Stimulated activated CD8-positive, alpha-beta memory T cell treated with anti-CD3 and anti-CD28 coated beads, Interleukin-15, amount 100 ng/mL, for 1 hour (primary cell): ENCODE results near the gene JAML.

Experiments used
- DNase-seq: peaks from one replicate; pipeline ENCODE4 v3.0.0-alpha.2; 2020; ENCODE audit warnings: low read depth

The JAML gene

GRCh38 chr11:118145285-118146227 is 79.3 kb downstream of the JAML start:
- DNase-seq: peak; percentile 68

DNA sequence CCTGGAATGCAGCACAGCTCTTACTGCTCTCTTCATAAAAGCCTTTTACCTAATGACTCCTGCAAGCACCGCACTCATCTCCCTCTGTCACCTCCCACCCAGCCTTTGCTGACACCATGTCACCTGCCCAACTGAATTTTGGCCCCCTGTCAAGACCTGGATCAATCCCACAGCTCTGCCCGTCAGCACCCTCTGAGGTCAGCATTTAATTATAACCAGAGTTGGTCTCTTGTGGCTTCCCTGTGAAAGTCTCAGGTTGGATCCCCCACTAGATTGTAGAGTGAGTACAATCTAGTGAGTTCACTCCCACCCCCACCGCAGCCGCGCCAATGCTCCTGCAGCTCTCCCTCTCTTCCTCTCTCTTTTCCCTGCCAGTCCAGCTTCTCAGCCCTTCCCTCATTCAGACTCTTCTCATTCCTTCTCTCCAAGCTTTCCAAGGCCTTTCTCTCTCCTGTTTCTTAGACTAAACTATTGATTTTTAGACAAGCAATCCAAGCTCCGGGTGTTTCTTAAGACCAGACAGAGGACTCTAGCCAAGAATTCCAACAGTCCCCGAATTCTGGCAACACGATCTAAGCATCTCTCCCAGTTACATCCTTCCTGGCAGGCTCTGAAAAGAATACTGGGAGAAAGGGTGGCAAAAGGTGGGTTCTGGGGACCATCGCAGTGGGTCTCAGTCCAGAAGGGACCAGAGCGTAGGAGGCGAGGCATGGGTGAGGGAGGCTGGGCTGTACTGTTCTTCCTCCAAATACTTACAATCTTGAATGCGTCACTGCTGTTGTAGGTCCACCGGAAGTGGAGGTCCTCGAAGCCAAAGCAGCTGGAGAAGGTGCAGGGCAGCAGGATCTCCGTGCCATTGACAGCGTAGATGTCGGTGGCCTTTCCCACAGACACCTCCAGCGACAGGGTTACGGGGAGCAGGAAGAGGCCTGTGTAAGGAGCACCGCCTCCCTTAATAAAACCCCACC is 80.2 kb downstream of the JAML start:
- no peak for DNase-seq
